Measurements from ENCODE around the gene MAN1A1.
"Not testable (repeated sequence)": the region's sequence is repeated elsewhere in the genome, so short reads cannot be mapped to it uniquely, and the experiment has no call there.

Gene MAN1A1

DNA sequence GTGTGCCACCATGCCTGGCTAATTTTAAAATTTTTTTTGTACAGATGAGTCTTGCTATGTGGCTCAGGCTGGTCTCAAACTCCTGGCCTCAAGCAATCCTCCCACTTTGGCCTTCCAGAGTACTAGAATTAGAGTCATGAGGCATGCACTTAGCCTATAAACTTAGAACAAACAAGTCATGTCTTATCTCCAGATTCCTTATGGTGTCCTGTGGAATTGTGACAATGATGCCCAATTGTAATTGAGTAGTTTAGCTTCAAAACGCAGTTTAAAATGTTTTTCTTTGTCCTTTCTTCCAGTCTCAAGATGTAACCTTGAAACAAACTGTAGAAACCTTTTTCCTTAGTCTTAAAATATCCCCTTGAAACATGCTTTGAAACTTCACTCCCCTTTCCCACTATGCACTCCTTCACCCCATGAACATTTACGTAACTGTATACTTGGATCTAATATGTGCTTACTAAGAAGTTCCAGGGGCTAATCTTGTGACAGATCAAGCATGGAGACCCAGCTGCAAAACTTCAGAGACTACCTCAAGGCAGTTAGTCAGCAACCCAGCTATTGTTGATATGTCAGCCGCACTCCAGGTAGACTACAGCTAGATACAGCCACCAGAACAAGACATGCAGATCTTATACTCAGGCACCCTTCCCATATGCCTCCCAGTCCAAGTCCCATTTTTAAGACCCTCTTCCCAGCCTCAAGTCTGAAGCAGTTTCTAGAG is 46.2 kb downstream of the MAN1A1 start:
- DNase-seq (ENCODE audit: low spot score): no peak

DNA sequence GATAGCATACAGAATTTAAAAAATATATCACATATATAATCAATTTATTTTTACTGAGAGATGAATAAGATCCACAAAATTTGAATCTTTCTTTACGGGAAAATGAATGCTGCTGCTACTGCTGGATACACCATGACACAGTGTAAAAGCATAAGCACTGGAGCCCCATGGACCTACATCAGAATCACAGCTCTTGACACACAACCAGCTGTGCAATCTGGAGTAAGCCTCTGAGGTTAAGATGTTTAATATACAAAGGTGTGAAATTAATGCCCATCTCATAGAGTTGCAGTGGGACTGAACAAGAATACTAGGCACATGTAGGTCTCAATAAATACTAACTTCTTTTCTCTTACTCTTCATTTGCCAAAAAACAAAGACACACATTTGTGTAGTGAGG is 48.1 kb downstream of the MAN1A1 start:
- DNase-seq (ENCODE audit: low spot score): no peak

DNA sequence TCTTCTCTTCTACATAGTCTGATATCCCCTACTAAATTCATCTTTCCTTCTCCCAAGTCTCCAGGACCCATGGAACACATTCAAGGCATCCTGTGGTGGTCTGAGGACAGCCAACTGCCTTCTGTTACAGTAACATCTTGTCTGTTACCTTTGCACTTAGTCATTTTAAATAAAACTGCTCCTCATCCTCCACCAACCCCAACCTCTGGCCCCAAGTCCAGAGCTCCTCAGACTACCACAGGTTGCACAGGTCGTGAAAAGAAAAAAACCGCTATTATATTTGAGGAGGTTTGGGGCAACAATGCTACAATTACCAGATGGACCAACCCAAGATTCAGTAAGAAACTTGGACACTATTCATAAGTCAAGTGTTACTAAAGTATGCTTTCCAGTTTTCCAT is 49.9 kb downstream of the MAN1A1 start:
- DNase-seq (ENCODE audit: low spot score): no peak

DNA sequence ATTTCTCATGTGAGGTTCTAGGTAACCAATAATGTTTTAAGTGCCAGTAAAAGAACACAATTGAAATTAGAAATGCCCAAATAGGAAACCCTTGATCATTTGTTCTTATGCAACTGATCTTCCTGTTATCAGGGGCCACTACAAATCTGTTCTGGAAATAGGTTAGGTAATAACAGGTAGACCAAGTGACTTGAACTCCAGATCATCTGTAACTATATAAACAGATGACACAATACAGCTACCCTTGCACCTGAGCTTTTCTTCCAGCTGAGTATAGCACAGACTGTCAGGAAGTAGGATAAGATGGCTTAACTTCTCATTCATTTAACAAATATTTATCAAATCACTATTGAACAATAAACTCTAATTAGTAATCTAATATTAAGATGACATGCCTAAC is 52.5 kb downstream of the MAN1A1 start:
- no peak for DNase-seq (ENCODE audit: low spot score)

DNA sequence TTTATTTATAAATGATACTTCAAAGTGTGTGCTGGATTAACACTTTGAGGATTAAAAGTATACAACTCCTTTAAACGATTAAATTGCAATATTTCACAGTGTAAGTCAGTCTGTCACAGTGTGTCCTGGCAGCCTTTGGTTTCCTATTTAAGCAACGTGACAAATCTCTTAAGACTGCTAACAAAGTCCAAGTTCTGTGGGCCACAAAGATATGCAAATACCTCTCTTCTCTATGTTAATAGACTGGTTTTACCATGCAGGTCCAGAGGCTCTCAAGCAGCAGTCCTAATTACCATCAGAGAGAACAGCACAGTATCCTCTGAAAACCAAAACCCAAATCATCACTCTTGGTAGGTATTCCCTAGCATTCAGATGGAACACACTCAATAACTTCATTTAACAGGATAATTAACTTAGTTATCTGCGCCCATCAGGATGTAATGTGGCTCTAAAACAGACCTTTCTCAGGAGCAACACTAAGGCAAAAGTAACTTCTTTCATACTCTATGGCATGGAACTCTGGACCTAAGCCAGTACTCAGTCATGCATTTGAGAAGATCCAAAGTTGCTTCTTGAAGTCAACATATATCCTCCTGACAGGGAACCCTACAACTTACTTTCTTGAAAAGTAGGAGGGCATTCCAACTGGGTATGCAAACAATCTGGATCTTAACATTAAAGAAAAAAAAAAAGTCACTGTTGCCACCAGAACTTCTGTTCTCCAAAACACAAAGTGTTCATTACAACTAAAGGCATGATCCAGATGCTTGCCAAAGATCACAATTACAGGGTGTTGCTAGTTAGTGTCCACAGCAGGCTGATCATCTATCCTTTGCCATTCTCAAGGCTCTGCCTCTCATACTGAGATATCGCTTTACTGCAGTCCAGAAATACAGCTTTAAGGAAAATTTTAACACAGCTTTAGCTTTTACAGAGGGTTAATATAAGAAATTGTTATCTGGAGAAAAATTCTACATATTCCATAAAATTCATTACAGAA is 53.2 kb downstream of the MAN1A1 start:
- no peak for DNase-seq (ENCODE audit: low spot score)

DNA sequence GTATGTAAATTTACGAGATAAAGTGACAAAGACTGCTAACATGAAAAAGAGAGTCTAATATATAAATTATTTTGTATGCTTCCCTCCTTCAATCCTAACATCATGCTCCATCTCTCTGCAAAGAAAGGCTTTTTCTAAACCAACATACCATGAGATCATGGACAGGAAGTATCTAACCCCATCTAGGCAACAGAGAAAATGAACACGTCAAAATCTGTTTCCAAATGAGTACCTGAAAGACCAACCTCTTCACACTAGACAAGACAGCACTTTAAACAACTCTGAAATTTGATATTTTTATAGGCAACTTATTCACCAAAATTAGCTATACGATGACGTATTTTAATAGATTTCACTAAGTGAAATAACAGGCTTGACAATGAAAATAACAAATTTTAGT is 54.6 kb downstream of the MAN1A1 start:
- DNase-seq (ENCODE audit: low spot score): no peak

DNA sequence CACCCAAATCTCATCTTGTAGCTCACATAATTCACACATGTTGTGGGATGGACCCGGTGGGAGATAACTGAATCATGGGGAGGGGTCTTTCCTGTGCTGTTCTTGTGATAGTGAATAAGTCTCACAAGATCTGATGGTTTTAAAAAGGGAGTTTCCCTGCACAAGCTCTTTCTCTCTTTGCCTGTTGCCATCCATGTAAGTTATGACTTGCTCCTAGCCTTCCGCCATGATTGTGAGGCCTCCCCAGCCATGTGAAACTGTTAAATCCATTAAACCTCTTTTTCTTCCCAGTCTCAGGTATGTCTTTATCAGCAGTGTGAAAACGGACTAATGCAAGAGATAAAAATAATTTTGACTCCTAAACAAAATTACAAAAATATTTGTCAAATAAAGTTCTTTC is 58.5 kb downstream of the MAN1A1 start:
- DNase-seq (ENCODE audit: low spot score): not testable (repeated sequence)

DNA sequence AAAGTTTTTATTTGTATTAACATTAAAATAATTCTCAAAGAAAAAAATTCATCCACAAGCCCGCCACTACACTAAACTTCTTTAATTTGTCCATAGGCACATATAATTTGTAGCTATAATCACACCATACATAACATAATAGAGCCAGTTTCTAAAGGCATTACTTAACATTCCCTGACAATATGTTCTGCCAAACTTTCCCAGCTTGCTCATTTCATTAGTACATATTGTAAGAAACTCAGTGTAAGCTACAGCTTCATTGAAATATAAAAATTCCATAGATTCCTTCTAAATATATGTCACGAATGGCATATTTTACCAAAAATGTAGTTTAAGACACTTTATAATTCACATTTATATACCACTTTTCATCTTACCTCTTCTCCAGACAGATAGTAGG is 59.3 kb downstream of the MAN1A1 start:
- no peak for DNase-seq (ENCODE audit: low spot score)

DNA sequence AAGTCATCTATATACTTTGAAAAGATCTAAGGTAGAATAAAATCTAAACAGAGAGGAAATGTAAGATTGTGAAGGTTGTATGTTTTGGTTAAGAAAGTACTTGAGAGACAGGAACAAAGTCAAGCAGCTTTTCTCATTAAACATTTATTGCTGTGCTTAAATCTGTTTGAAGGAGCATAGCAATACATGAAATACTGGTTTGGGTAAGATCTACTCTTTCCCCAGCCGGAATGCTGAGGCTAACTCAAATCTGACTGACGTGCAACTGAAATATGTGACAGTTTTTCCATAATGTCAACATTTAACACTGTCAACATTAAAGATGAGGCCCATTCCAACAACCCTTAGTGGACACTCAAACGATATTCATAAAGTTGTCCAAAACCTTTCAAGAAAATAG is 59.9 kb downstream of the MAN1A1 start:
- DNase-seq (ENCODE audit: low spot score): no peak

DNA sequence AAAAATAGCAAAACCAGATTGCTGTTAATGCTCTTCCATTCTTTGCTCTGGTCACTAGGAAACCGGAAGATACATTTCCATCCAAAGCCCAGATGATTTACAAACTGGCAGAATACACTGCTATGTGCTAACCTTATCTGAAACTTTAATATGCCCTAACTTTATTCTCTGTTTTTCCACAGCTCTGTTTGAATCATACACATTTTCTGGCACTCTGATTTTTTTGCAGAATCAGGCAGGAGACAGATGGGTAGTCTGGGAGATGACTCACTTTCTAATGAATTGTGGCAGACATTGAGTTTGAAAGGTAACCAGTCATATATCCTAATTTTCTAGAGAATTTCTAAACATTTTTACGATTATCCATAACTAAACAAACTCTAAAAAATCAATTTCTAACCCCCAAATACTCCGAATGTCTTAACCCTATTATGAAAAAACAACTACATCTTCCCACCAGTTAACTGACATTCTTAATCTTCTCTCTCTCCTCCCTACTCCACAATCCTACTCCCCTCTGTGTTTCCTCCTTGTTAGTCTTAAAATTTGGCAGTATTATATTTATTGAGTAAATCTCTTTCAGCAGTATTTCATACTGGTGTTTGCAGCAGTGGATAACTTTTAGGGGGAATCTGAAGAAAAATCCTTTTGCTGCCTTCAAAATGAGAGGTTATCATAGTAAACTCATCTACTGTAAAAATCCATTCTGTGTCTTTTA is 63.5 kb downstream of the MAN1A1 start:
- DNase-seq (ENCODE audit: low spot score): no peak

DNA sequence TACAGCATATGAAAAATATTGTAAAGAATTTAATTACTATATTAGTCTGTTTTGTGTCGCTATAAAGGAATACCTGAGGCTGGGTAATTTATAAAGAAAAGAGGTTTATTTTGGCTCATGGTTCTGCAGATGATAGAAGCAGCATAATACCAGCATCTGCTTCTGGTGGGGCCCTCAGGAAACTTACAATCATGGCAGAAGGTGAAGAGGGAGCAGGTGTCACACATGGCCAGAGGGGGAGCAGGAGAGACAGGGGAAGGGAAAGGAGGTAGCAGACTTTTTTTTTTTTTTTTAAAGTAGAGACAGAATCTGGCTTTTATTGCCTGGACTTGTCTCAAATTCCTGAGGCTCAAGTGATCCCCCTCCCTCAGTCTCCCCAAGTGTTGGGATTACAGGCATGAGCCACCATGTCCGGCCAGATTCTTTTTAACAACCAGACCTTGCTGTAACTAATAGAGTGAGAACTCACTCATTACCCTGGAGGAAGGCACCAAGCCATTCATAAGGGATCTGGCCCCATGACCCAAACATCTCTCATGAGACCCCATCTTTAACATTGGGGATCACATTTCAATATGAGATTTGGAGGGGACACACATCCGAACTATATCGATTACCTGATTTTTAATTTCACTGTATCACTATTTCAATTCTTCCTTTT is 64.6 kb downstream of the MAN1A1 start:
- DNase-seq (ENCODE audit: low spot score): no peak

DNA sequence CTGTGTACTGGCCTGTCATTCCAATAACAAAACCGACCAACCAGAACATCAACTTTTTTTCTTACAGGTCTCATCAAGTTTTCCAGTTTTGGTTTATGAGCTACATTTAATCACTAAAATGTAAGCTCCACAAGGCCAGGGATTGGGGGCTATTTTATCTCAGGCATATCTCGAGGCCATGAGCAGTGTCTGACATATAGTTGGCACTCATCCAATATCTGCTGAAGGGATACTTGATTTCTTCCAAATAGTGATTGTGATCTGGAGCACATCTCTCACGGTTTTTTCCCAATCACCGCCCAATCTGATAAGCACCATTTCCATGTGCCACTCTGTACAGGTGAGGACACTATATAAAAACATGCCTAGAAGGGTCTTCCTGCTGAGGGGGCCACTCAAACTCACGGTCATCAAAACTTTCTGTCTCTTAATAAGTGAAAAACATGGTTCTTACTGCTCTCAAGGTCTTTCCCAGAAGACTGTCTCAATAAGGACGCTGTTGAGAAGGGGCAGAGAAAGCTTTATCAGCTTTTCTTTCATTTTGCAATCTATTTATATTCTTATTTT is 65.5 kb downstream of the MAN1A1 start:
- DNase-seq (ENCODE audit: low spot score): no peak

DNA sequence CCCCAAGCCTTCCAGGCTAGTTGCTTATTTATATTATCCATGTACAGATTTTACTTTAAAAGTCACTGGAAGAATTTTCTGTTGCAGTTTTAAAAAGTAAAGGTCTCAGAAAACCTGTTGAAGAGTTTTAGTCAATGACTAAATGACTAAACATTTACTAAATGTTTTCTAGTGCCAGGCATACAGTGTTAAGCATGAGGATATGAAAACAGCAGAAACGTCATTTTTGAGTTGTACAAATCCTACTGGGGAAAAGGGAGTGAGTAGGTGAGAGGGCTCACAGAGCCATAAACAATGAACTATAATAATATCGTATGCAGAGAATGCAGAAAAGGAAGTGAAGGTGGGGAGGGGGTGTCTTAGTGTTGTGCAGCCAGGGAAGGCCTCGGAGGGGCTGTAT is 66.3 kb downstream of the MAN1A1 start:
- DNase-seq (ENCODE audit: low spot score): no peak

DNA sequence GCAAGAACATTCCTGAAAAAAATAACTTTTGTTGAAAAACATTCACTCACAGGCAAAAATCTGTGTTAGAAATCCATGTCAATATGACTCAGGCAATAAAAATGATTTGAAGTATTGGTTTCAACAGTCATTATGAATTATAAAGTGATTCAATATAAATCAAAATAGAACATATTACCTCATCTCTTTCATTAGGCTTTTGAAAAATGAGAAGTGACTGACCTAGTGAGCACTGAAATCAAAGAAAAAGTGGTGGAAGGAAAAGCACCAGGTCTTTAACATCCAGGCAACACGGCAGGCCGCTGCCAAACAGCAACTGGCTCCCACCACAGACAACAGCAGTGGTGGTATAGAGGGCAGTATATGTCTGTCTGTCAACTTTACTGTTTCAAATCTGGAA is 68.9 kb downstream of the MAN1A1 start:
- no peak for DNase-seq (ENCODE audit: low spot score)

DNA sequence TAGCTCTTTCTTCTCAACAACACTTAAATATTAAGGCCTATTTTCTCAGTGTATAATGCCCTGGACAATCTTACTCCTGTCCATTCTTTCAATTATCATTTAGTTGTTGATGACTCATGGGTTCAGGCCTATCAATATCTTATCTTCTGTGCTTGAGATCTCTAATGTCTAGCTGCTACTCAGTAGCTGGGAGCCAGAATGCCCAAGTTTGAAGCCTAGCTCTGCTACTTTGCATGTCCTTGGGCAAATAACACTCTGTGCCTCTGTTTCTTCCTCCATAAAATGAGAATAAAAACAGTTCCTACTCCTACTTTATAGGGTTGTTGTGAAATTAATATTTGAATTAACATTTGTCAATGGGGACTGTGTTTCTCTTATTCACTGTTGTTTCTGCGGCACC is 69.5 kb downstream of the MAN1A1 start:
- no peak for DNase-seq (ENCODE audit: low spot score)

DNA sequence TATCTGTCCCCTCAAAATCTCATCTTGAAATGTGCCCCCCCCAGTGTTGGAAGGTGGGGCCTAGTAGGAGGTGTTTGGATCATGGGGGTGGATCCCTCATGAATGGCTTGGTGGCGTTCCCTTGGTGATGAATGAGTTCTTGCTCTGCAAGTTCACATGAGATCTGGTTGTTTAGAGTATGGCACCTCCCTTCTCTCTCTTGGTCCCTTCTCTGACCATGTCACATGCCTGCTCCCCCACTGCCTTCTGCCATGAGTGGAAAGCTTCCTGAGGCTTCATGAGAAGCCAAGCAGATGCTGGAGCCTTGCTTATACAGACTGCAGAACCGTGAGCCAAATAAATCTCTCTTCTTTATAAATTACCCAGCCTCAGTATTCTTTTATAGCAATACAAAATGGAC is 70.9 kb downstream of the MAN1A1 start:
- no peak for DNase-seq (ENCODE audit: low spot score)

DNA sequence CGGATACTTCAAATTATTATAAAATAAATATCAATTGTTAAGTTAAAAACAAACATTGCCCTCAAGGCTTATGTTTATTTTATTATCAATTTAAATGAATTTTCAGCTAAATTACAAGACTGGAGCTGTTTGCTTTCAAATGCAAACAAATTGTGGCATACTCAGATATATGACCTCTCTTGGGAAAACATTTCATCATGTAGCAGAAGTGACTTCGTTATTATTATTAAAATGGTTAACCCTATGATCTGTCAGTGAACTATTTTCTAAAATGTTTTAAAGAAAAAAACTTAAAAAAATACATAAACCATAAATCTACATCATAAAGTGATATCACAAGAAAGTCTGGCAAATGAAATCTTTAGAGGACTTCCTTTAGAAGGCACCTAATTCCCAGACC is 72.5 kb downstream of the MAN1A1 start:
- no peak for DNase-seq (ENCODE audit: low spot score)

DNA sequence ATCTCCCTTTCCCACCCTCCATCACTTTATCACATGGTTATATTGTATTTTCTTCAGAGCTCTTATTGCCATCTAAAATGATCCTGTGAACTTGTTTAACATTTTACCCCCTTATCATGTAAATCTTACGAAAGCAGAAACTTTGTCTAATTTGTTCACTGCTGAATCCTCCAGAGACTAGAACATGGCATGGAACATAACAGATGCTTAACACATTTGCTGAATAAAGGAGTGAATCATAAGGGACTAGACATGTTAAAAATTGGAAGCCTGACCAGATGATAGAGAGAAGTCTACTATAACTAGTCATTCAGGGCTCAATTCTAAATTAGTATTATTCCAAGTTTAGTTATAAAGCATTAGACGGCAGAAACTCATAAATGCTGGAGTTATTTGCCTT is 73.3 kb downstream of the MAN1A1 start:
- no peak for DNase-seq (ENCODE audit: low spot score)

DNA sequence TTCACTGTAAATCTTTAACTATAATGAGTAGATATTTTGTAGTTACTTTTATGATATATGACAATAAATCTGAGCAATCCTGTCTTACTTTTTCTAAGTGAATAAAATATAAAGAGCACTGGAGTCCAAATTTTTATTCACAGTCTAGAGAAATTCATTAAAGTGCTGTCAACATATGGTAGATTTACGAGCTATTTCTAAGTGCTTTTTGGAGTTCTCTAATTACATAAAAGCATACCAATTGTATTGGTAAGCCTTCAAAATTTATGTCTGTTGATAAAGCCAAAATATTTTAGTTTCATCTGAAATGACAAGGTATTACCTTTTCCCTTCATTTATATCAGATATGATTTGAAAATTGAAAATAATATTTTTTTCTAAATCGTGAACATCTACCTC is 75.4 kb downstream of the MAN1A1 start:
- DNase-seq (ENCODE audit: low spot score): no peak

DNA sequence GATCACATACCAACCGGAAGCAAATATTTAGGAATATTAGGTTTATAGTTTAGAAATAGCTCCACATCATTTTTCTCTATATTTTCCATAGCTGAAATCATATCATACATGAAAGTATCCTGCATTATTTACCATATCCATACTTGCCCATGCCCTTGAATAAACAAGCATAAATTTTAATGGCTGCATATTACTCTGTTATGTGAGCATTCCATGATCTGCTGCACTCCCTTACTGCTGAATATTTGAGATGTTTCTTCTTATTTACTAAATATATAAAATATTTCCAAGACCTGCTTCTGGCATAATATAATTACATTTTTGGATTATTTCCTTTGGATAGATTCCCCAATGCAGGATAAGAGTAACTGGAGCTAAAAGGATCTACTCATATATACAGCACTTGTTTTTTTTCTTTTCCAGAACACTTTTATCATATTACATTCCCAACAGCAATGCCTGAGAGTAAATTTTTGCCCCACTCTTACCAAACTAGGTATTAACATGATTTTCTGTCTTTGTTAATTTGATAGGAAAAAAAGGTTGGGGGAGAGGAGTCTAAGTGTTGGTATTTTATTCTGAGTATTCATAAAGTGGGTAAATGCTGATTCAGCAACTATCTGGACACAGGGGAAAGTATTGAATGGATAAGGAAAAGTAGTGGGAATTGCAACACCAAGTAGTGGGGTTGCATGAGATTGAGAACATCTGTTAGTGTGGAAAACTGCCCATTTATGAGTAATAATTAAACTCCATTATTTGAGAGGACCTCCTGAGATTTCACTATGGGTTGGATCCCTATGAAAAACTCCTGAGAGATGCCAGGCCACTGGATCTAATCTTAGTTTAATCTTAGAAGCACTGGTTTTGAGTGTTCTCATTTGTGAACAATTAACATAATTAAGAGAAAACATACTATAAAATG is 76.0 kb downstream of the MAN1A1 start:
- no peak for DNase-seq (ENCODE audit: low spot score)

DNA sequence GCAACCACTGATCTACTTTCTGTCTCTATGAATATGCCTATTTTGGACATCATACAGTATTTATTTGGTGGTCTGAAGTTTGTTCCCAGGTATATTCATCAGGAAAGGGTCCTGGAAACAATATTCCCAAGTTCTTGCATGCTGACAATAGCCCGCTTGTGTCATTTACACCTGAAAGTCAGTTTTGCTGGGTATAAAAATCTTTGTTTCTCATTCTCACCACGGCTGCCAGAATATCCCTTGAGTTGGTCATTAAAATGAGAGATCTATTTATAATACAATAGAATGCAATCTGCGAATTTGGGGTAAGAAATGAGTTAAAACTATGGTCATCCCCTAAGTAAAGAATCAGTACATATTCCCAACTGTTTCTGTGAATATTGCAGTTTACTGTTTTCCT is 79.0 kb downstream of the MAN1A1 start:
- DNase-seq (ENCODE audit: low spot score): no peak

Data from LoVo (cell line).